HEK293T (cell line): ENCODE data around the gene SULT1A2.
"Not testable (repeated sequence)": the region's sequence is repeated elsewhere in the genome, so short reads cannot be mapped to it uniquely, and the experiment has no call there.

Experiments used
- CTCF ChIA-PET: fragments of 350-600 bp; formaldehyde crosslinking; extraction: SDS; loops from one replicate; lab custom pipeline; 2021; ENCODE audit warnings: antibody characterized with exemption, inconsistent platforms; lab: Yijun Ruan, JAX
- POLR2A ChIA-PET: fragments of 350-600 bp; formaldehyde crosslinking; extraction: SDS; loops from one replicate; lab custom pipeline; 2020; ENCODE audit warnings: antibody characterized with exemption, inconsistent platforms; lab: Yijun Ruan, JAX
- DNase-seq: peaks from one replicate; pipeline ENCODE4 v3.0.0; 2012; ENCODE audit warnings: mixed read lengths; ENCODE audit errors: extremely low spot score
- ARNT ChIP-seq: fragments of 450-650 bp; IDR thresholded peaks from 2 replicates; pipeline ENCODE4 v1.6.1; 2017; ENCODE audit warnings: mild to moderate bottlenecking
- BHLHE40 ChIP-seq: fragments of 450-650 bp; IDR thresholded peaks from 2 replicates; pipeline ENCODE4 v1.6.1; 2016; ENCODE audit warnings: mild to moderate bottlenecking, moderate library complexity, borderline replicate concordance
- CTBP1 ChIP-seq: fragments of 450-650 bp; IDR thresholded peaks from 2 replicates; pipeline ENCODE4 v1.6.1; 2016; ENCODE audit warnings: borderline replicate concordance
- ELF4 ChIP-seq: fragments of 450-650 bp; IDR thresholded peaks from 2 replicates; pipeline ENCODE4 v1.6.1; 2017; ENCODE audit warnings: antibody characterized with exemption
- FOXK2 ChIP-seq: fragments of 450-650 bp; IDR thresholded peaks from 2 replicates; pipeline ENCODE4 v1.6.1; 2016; ENCODE audit warnings: mild to moderate bottlenecking
- FOXM1 ChIP-seq: fragments of 450-650 bp; IDR thresholded peaks from 2 replicates; pipeline ENCODE4 v1.6.1; 2017; ENCODE audit warnings: mild to moderate bottlenecking, borderline replicate concordance
- HDGF ChIP-seq: fragments of 450-650 bp; IDR thresholded peaks from 2 replicates; pipeline ENCODE4 v1.6.1; 2017; ENCODE audit warnings: antibody characterized with exemption, borderline replicate concordance
- L3MBTL2 ChIP-seq: fragments of 450-650 bp; conservative IDR thresholded peaks from 2 replicates; pipeline ENCODE4 v1.6.1; 2016; ENCODE audit warnings: mild to moderate bottlenecking
- NFRKB ChIP-seq: fragments of 450-650 bp; IDR thresholded peaks from 2 replicates; pipeline ENCODE4 v1.6.1; 2016; ENCODE audit warnings: mild to moderate bottlenecking, moderate library complexity
- SP1 ChIP-seq: fragments of 450-650 bp; IDR thresholded peaks from 2 replicates; pipeline ENCODE4 v1.6.1; 2017
- SUZ12 ChIP-seq: fragments of 450-650 bp; IDR thresholded peaks from 2 replicates; pipeline ENCODE4 v1.6.1; 2016; ENCODE audit warnings: mild to moderate bottlenecking
- TARDBP ChIP-seq: fragments of 450-650 bp; IDR thresholded peaks from 2 replicates; pipeline ENCODE4 v1.6.1; 2016
- ZNF384 ChIP-seq: fragments of 450-650 bp; IDR thresholded peaks from 2 replicates; pipeline ENCODE4 v1.6.1; 2016

The SULT1A2 gene

GRCh38 chr16:28596840-28597691, at the start of gene SULT1A2:
Gene SULT1A2 (minus strand): TSS chr16:28597050. CDS start chr16:28595930, 1,120 bp downstream.
- DNase-seq: no peak
- ChIA-PET POLR2A (interaction anchor here (0.9 kb wide), 1 partner anchor 13 kb away, joined by 4 read pairs; the partner anchor contains the start of gene SULT1A1), CTCF (interaction anchor here (1.2 kb wide), 1 partner anchor 21 kb away, joined by 3 read pairs; no protein-coding TSS in a partner anchor)
- TF ChIP-seq ARNT (no peak), ZNF384 (no peak), HDGF (no peak), SUZ12 (no peak), FOXM1 (no peak), ELF4 (no peak), L3MBTL2 (no peak), FOXK2 (no peak), BHLHE40 (no peak)

- CTCF ChIA-PET, DNase-seq, POLR2A ChIA-PET: not testable (repeated sequence)
Observed at GRCh38 chr16:28639959-28640358, 43.1 kb upstream of the SULT1A2 start.

GRCh38 chr16:28638359-28638758, 41.5 kb upstream of the SULT1A2 start:
- DNase-seq, CTCF ChIA-PET, POLR2A ChIA-PET: not testable (repeated sequence)

GRCh38 chr16:28637765-28638164, 40.9 kb upstream of the SULT1A2 start, which contains the start of gene NPIPB8:
Gene NPIPB8 (plus strand): TSS chr16:28638065. CDS start chr16:28638361, 296 bp downstream.
- POLR2A ChIA-PET, CTCF ChIA-PET, DNase-seq: not testable (repeated sequence)

GRCh38 chr16:28636093-28636823, 39.4 kb upstream of the SULT1A2 start:
- CTCF ChIA-PET, POLR2A ChIA-PET, DNase-seq: not testable (repeated sequence)

- POLR2A ChIA-PET, DNase-seq, CTCF ChIA-PET: not testable (repeated sequence)
Observed at GRCh38 chr16:28630905-28631304, 34.1 kb upstream of the SULT1A2 start.

GRCh38 chr16:28623172-28623711, 26.4 kb upstream of the SULT1A2 start:
- no peak for TF ChIP-seq BHLHE40
- TF ChIP-seq TARDBP: no peak
- no peak for TF ChIP-seq ELF4
- TF ChIP-seq L3MBTL2: no peak
- DNase-seq: no peak
- POLR2A ChIA-PET: no interaction called here
- CTCF ChIA-PET: no interaction called here

GRCh38 chr16:28622532-28623171, 25.8 kb upstream of the SULT1A2 start:
- POLR2A ChIA-PET, CTCF ChIA-PET, DNase-seq: not testable (repeated sequence)

GRCh38 chr16:28621481-28622155, 24.8 kb upstream of the SULT1A2 start:
- ChIA-PET POLR2A (no interaction called here), CTCF (interaction anchor here (0.8 kb wide), 1 partner anchor 1187 kb away, joined by 9 read pairs; no protein-coding TSS in a partner anchor)
- TF ChIP-seq ARNT: no peak
- no peak for TF ChIP-seq NFRKB
- no peak for TF ChIP-seq CTBP1
- no peak for TF ChIP-seq FOXM1
- no peak for TF ChIP-seq BHLHE40
- no peak for TF ChIP-seq ELF4
- TF ChIP-seq ZNF384: no peak
- TF ChIP-seq SP1: no peak

GRCh38 chr16:28620316-28620715, 23.5 kb upstream of the SULT1A2 start:
- DNase-seq, POLR2A ChIA-PET, CTCF ChIA-PET: not testable (repeated sequence)

More at GRCh38 chr16:28621481-28622155, 24.8 kb upstream of the SULT1A2 start:
- DNase-seq: no peak
